ENCODE measurements around the gene ZNF646. TPM values are rescaled to one million over a fixed set of nuclear protein-coding genes. Genes with fewer than 3 reads are reported as not detected.
A peak's percentile ranks its signal among the peaks of the same experiment; 100 is the strongest.

The ZNF646 gene
- total and polyA plus RNA-seq, 2 of the 13 experiments (the other 11 are each of a cell fraction or from before 2014, with no cell fraction given): 3.4 to 10.9 TPM

- TF ChIP-seq ATF7 (IDR thresholded peaks at IDR 0.05): no peak
- TF ChIP-seq ATF7 (CRISPR knock-in tag; IDR thresholded peaks at IDR 0.05): peak; percentile 62; the same call in 1 of the 2 replicates
- TF ChIP-seq HOXA5 (CRISPR knock-in tag; IDR thresholded peaks at IDR 0.05): peak; percentile 92
- TF ChIP-seq MTF1 (CRISPR knock-in tag; IDR thresholded peaks at IDR 0.05): peak; percentile 87
- TF ChIP-seq CBFB (CRISPR knock-in tag; IDR thresholded peaks at IDR 0.05): peak; percentile 84
- peak; percentile 80 for TF ChIP-seq ATF7-NPFF (CRISPR knock-in tag; IDR thresholded peaks at IDR 0.05; ENCODE audit: low read depth)
- TF ChIP-seq ZNF275 (CRISPR knock-in tag; IDR thresholded peaks at IDR 0.05; ENCODE audit: borderline replicate concordance): peak; percentile 96
- no peak for TF ChIP-seq JUN (CRISPR knock-in tag; IDR thresholded peaks at IDR 0.05)
- peak; percentile 95 for TF ChIP-seq YEATS2 (CRISPR knock-in tag; IDR thresholded peaks at IDR 0.05; ENCODE audit: borderline replicate concordance)
- TF ChIP-seq DRAP1 (CRISPR knock-in tag; IDR thresholded peaks at IDR 0.05): peak; percentile 94
- no peak for TF ChIP-seq NR2F6 (IDR thresholded peaks at IDR 0.05)
- TF ChIP-seq NR2F6 (CRISPR knock-in tag; IDR thresholded peaks at IDR 0.05): peak; percentile 63; the same call in 1 of the 2 replicates
- TF ChIP-seq CCDC6 (CRISPR knock-in tag; IDR thresholded peaks at IDR 0.05): no peak; the same call in none of the 2 replicates
- TF ChIP-seq WIZ (CRISPR knock-in tag; IDR thresholded peaks at IDR 0.05): peak; percentile 85; the same call in 1 of the 2 replicates
- TF ChIP-seq ZNF512 (CRISPR knock-in tag; IDR thresholded peaks at IDR 0.05): no peak
- TF ChIP-seq ZNF30 (CRISPR knock-in tag; IDR thresholded peaks at IDR 0.05): no peak
- peak; percentile 54; the same call in 1 of the 2 replicates for TF ChIP-seq SMAD1 (CRISPR knock-in tag; IDR thresholded peaks at IDR 0.05; ENCODE audit: borderline replicate concordance, low read depth)
- peak; percentile 23; the same call in 1 of the 2 replicates for TF ChIP-seq ZBTB10 (CRISPR knock-in tag; IDR thresholded peaks at IDR 0.05; ENCODE audit: borderline replicate concordance)
- no peak for TF ChIP-seq CERS6 (CRISPR knock-in tag; IDR thresholded peaks at IDR 0.05)
- no peak for TF ChIP-seq PHB2 (IDR thresholded peaks at IDR 0.05; ENCODE audit: partially characterized antibody)
- TF ChIP-seq ATF2 (CRISPR knock-in tag; IDR thresholded peaks at IDR 0.05): peak; percentile 53; the same call in 1 of the 2 replicates
- TF ChIP-seq RCOR2 (CRISPR knock-in tag; IDR thresholded peaks at IDR 0.05): 0 out of 2 replicates have a peak, but pooled peaks have one; percentile 49
- 0 out of 2 replicates have a peak, but pooled peaks have one; percentile 53 for TF ChIP-seq MIER2 (CRISPR knock-in tag; IDR thresholded peaks at IDR 0.05)
These were observed 20.4 kb downstream of the ZNF646 start, which contains the start of gene VKORC1 (continued) for GRCh38 chr16:31094424-31095120.
